GM20000 (cell line): Measurements from ENCODE around the gene LRRC61.
"Not testable (repeated sequence)": the region's sequence is repeated elsewhere in the genome, so short reads cannot be mapped to it uniquely, and the experiment has no call there.

Experiments
- DNase-seq: peaks from one replicate; pipeline ENCODE4 v3.0.0; 2012; ENCODE audit warnings: low spot score
- CTCF ChIP-seq: IDR thresholded peaks from 2 replicates; pipeline ENCODE4 v1.5.1; 2012; ENCODE audit warnings: mild to moderate bottlenecking, control low read depth; ENCODE audit errors: extremely low read depth, missing control alignments

Gene LRRC61

GRCh38 chr7:150384406-150385301 lies 61.5 kb downstream of the LRRC61 start:
- no peak for TF ChIP-seq CTCF

GRCh38 chr7:150385302-150385723 lies 62.2 kb downstream of the LRRC61 start:
- no peak for DNase-seq
- TF ChIP-seq CTCF: no peak

More at GRCh38 chr7:150384406-150385301, 61.5 kb downstream of the LRRC61 start:
- no peak for DNase-seq

- DNase-seq: not testable (repeated sequence)
These were observed 62.7 kb downstream of the LRRC61 start for GRCh38 chr7:150385884-150386283.
